ENCODE data around the gene POFUT2.

GRCh38 chr21:45249626-45250025 is 38.1 kb downstream of the POFUT2 start:
- TF ChIP-seq CTCF (IDR thresholded peaks at IDR 0.05) (no peak), POLR2A (IDR thresholded peaks at IDR 0.05) (no peak)
